ENCODE measurements around the gene DYRK3. TPM values are rescaled to one million over a fixed set of nuclear protein-coding genes. Genes with fewer than 3 reads are reported as not detected.
A peak's percentile ranks its signal among the peaks of the same experiment; 100 is the strongest.

Gene DYRK3
- total and polyA plus RNA-seq, 9 of the 15 experiments (the other 6 are each of a cell fraction or from before 2014, with no cell fraction given): 4.5 to 33.7 (median 25.7) TPM

GRCh38 chr1:206635080-206635977 is at the start of gene DYRK3 (continued):
- TF ChIP-seq ZNF445 (CRISPR knock-in tag; IDR thresholded peaks at IDR 0.05; ENCODE audit: low read depth): no peak
- TF ChIP-seq ZFX (CRISPR knock-in tag; IDR thresholded peaks at IDR 0.05): peak; percentile 98
- no peak for TF ChIP-seq ZNF133 (CRISPR knock-in tag; IDR thresholded peaks at IDR 0.05)
- no peak for TF ChIP-seq RFX5 (IDR thresholded peaks at IDR 0.05; ENCODE audit: low read depth, low read length)
- TF ChIP-seq YY1 (IDR thresholded peaks at IDR 0.05; ENCODE audit: borderline replicate concordance in 1 of 3, control insufficient read depth in 1 of 3, extremely low read depth in 1 of 3, insufficient read depth in 3 of 3, insufficient read length in 1 of 3, insufficient replicate concordance in 2 of 3, low read depth in 1 of 3, low read length in 2 of 3): peak in 2 of 3 experiments; percentile 35 to 49
- no peak for TF ChIP-seq ZC3H4 (CRISPR knock-in tag; IDR thresholded peaks at IDR 0.05; ENCODE audit: borderline replicate concordance)
- TF ChIP-seq PML (IDR thresholded peaks at IDR 0.05; ENCODE audit: low read length): peak; percentile 82; the same call in 1 of the 2 replicates
- no peak for TF ChIP-seq OTX1 (CRISPR knock-in tag; IDR thresholded peaks at IDR 0.05)
- peak; percentile 52; the same call in 1 of the 2 replicates for TF ChIP-seq ZNF12 (CRISPR knock-in tag; IDR thresholded peaks at IDR 0.05)
- TF ChIP-seq PKNOX1 (IDR thresholded peaks at IDR 0.05): no peak
- peak; percentile 95 for TF ChIP-seq CCNT2 (IDR thresholded peaks at IDR 0.05; ENCODE audit: borderline replicate concordance, extremely low read depth, insufficient read length, low read depth, low read length)
- no peak for TF ChIP-seq NUFIP1 (IDR thresholded peaks at IDR 0.05; ENCODE audit: partially characterized antibody)
- TF ChIP-seq FUS (optimal IDR thresholded peaks at IDR 0.05; ENCODE audit: low read depth, low read length): peak; percentile 76
- no peak for TF ChIP-seq IFI16 (CRISPR knock-in tag; IDR thresholded peaks at IDR 0.05)
- TF ChIP-seq CHD2 (IDR thresholded peaks at IDR 0.05; ENCODE audit: low read depth, low read length): peak; percentile 42; the same call in 1 of the 2 replicates
- TF ChIP-seq ZSCAN29 (IDR thresholded peaks at IDR 0.05): no peak
- no peak for TF ChIP-seq MAFK (IDR thresholded peaks at IDR 0.05; ENCODE audit: low read length)
- no peak for TF ChIP-seq MED1 (CRISPR knock-in tag; IDR thresholded peaks at IDR 0.05; ENCODE audit: borderline replicate concordance)
- TF ChIP-seq ZNF695 (CRISPR knock-in tag; IDR thresholded peaks at IDR 0.05): no peak
- TF ChIP-seq SNAPC5 (CRISPR knock-in tag; IDR thresholded peaks at IDR 0.05): no peak
- TF ChIP-seq DMBX1 (CRISPR knock-in tag; IDR thresholded peaks at IDR 0.05; ENCODE audit: borderline replicate concordance): peak; percentile 39; the same call in 1 of the 2 replicates
- TF ChIP-seq ARNT (IDR thresholded peaks at IDR 0.05): no peak
- TF ChIP-seq CSDE1 (IDR thresholded peaks at IDR 0.05): peak in 1 of 2 experiments; percentile 96; a peak in 2 of 4 replicates
- peak; percentile 87 for TF ChIP-seq ETS1 (conservative IDR thresholded peaks at IDR 0.05; ENCODE audit: control insufficient read depth, low read depth, low read length)
- TF ChIP-seq SMAD1 (IDR thresholded peaks at IDR 0.05; ENCODE audit: low read depth, low read length, partially characterized antibody): peak; percentile 77
- peak; percentile 72; the same call in 1 of the 2 replicates for TF ChIP-seq ESRRA (IDR thresholded peaks at IDR 0.05; ENCODE audit: borderline replicate concordance, low read depth)
- no peak for TF ChIP-seq ZNF347 (CRISPR knock-in tag; IDR thresholded peaks at IDR 0.05; ENCODE audit: low read depth)
- TF ChIP-seq HNRNPL (IDR thresholded peaks at IDR 0.05; ENCODE audit: low read depth, low read length): peak; percentile 53; the same call in 1 of the 2 replicates
